Measurements from ENCODE around the gene KRT81.
"Not testable (repeated sequence)": the region's sequence is repeated elsewhere in the genome, so short reads cannot be mapped to it uniquely, and the experiment has no call there.

KRT81 gene

GRCh38 chr12:52274521-52275120, 16.7 kb downstream of the KRT81 start, which contains the start of gene KRT86:
TSS of gene KRT86 (plus strand) at chr12:52274645. CDS start at chr12:52301917, 27,272 bp downstream.
- DNase-seq (ENCODE audit: low spot score) = no peak

GRCh38 chr12:52271158-52271557, 20.2 kb downstream of the KRT81 start:
- no peak for DNase-seq (ENCODE audit: low spot score)

- DNase-seq (ENCODE audit: low spot score) = no peak
Measured at GRCh38 chr12:52270541-52271070, 20.7 kb downstream of the KRT81 start.

GRCh38 chr12:52268212-52268611, 23.1 kb downstream of the KRT81 start:
- DNase-seq (ENCODE audit: low spot score) = no peak

GRCh38 chr12:52267699-52268098, 23.6 kb downstream of the KRT81 start:
- peak; percentile 88 for DNase-seq (ENCODE audit: low spot score)

- no peak for DNase-seq (ENCODE audit: low spot score)
Measured at GRCh38 chr12:52267266-52267665, 24.1 kb downstream of the KRT81 start.

GRCh38 chr12:52266514-52266913, 24.8 kb downstream of the KRT81 start:
- DNase-seq (ENCODE audit: low spot score) = no peak

GRCh38 chr12:52264435-52264825, 26.9 kb downstream of the KRT81 start:
- DNase-seq (ENCODE audit: low spot score) = peak; percentile 85

GRCh38 chr12:52263761-52264434, 27.4 kb downstream of the KRT81 start:
- DNase-seq (ENCODE audit: low spot score) = no peak

- no peak for DNase-seq (ENCODE audit: low spot score)
Measured at GRCh38 chr12:52262286-52262685, 29.0 kb downstream of the KRT81 start.

GRCh38 chr12:52261208-52261484, 30.2 kb downstream of the KRT81 start:
- no peak for DNase-seq (ENCODE audit: low spot score)

- peak; percentile 92 for DNase-seq (ENCODE audit: low spot score)
Measured at GRCh38 chr12:52260361-52261207, 30.8 kb downstream of the KRT81 start.

GRCh38 chr12:52259657-52260243, 31.6 kb downstream of the KRT81 start:
- DNase-seq (ENCODE audit: low spot score) = no peak

GRCh38 chr12:52258335-52258901, 32.9 kb downstream of the KRT81 start:
- no peak for DNase-seq (ENCODE audit: low spot score)

- not testable (repeated sequence) for DNase-seq (ENCODE audit: low spot score)
Measured at GRCh38 chr12:52257922-52258321, 33.4 kb downstream of the KRT81 start.

- DNase-seq (ENCODE audit: low spot score) = no peak
Measured at GRCh38 chr12:52257074-52257551, 34.2 kb downstream of the KRT81 start.

- no peak for DNase-seq (ENCODE audit: low spot score)
Measured at GRCh38 chr12:52256584-52256935, 34.8 kb downstream of the KRT81 start.

GRCh38 chr12:52255926-52256583, 35.3 kb downstream of the KRT81 start:
- DNase-seq (ENCODE audit: low spot score) = no peak

GRCh38 chr12:52254965-52255751, 36.2 kb downstream of the KRT81 start:
- DNase-seq (ENCODE audit: low spot score) = no peak

GRCh38 chr12:52254180-52254964, 37.0 kb downstream of the KRT81 start:
- DNase-seq (ENCODE audit: low spot score) = no peak

Measured in pons (tissue), 1 donor.